ENCODE results near the gene FADD. TPM values are rescaled to one million over a fixed set of nuclear protein-coding genes. Genes with fewer than 3 reads are reported as not detected.
A peak's percentile ranks its signal among the peaks of the same experiment; 100 is the strongest.

FADD gene
- polyA plus RNA-seq, 2 of the 4 experiments (the other 2 are of a cell fraction) = 30.2 to 59.1 TPM

DNA sequence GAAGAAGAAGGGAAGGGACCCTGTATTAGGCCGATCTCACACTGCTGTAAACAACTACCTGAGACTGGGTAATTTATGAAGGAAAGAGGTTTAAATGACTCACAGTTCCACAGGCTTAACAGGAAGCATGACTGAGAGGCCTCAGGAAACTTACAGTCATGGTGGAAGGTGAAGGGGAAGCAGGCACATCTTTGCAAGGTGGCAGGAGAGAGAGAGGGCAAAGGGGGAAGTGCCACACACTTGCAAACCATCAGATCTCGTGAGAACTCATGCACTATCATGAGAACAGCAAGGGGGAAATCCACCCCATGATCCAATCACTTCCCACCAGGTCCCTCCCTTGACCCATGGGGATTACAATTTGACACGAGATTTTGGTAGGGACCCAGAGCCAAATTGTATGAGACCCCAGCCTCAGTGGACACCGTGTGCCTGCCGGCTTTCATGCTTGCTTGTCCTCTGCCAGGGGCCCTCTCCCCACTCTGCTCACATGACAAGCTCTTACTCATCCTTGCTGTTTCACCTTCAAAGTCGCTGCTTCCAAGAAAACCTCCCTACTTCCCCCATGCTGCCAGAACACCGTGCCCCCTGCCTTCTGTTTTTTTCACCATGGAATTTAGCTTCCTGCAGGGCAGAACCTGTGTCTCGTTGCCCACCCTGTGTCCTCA, 44.1 kb downstream of the FADD start:
- Histone ChIP-seq H3K27ac (peak overlapping the region in 1 of 2 experiments; percentile 50; a peak in 3 of 6 replicates), H3K4me2 (peak overlapping the region; percentile 39), H3K9me3 (no peaks in the 10 kb centered on the region), H3K4me3 (no peak overlapping the region), H3K4me1 (peaks cover 28% of the 10 kb centered on the region)
- TF ChIP-seq, protein P1, sequence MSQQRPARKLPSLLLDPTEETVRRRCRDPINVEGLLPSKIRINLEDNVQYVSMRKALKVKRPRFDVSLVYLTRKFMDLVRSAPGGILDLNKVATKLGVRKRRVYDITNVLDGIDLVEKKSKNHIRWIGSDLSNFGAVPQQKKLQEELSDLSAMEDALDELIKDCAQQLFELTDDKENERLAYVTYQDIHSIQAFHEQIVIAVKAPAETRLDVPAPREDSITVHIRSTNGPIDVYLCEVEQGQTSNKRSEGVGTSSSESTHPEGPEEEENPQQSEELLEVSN (IDR thresholded peaks at IDR 0.05; ENCODE audit: borderline replicate concordance, low read depth) = no peak
- TF ChIP-seq, protein P2, sequence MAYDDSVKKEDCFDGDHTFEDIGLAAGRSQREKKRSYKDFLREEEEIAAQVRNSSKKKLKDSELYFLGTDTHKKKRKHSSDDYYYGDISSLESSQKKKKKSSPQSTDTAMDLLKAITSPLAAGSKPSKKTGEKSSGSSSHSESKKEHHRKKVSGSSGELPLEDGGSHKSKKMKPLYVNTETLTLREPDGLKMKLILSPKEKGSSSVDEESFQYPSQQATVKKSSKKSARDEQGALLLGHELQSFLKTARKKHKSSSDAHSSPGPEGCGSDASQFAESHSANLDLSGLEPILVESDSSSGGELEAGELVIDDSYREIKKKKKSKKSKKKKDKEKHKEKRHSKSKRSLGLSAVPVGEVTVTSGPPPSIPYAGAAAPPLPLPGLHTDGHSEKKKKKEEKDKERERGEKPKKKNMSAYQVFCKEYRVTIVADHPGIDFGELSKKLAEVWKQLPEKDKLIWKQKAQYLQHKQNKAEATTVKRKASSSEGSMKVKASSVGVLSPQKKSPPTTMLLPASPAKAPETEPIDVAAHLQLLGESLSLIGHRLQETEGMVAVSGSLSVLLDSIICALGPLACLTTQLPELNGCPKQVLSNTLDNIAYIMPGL (CRISPR knock-in tag; IDR thresholded peaks at IDR 0.05; ENCODE audit: borderline replicate concordance) = no peak
- no peak for TF ChIP-seq MAZ (IDR thresholded peaks at IDR 0.05; ENCODE audit: borderline replicate concordance, low read depth, low read length)
- TF ChIP-seq FOSB (CRISPR knock-in tag; IDR thresholded peaks at IDR 0.05) = no peak
- TF ChIP-seq CBX2 (IDR thresholded peaks at IDR 0.05; ENCODE audit: borderline replicate concordance, low read depth) = no peak
- TF ChIP-seq NFE2L2 (conservative IDR thresholded peaks at IDR 0.05; ENCODE audit: low read length) = no peak
- no peak for TF ChIP-seq RFX5 (IDR thresholded peaks at IDR 0.05)
- TF ChIP-seq HOXA7 (CRISPR knock-in tag; IDR thresholded peaks at IDR 0.05) = no peak
- TF ChIP-seq FOSL2 (IDR thresholded peaks at IDR 0.05) = no peak
- TF ChIP-seq FOSL2 (CRISPR knock-in tag; IDR thresholded peaks at IDR 0.05) = no peak
- TF ChIP-seq RAD21 (conservative IDR thresholded peaks at IDR 0.05 in 1 of 2, IDR thresholded peaks at IDR 0.05 in 1 of 2) = no peak
- TF ChIP-seq, protein P3, sequence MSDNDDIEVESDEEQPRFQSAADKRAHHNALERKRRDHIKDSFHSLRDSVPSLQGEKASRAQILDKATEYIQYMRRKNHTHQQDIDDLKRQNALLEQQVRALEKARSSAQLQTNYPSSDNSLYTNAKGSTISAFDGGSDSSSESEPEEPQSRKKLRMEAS (IDR thresholded peaks at IDR 0.05) = no peak
- TF ChIP-seq ZC3H11A (IDR thresholded peaks at IDR 0.05) = no peak
- no peak for TF ChIP-seq RCOR1 (IDR thresholded peaks at IDR 0.05; ENCODE audit: low read depth, low read length)
- no peak for TF ChIP-seq HOXB5 (CRISPR knock-in tag; IDR thresholded peaks at IDR 0.05)
- no peak for TF ChIP-seq KDM1A (IDR thresholded peaks at IDR 0.05; ENCODE audit: low read depth)
- TF ChIP-seq EHF (CRISPR knock-in tag; IDR thresholded peaks at IDR 0.05) = no peak
- no peak for ATAC-seq
- WGBS (ENCODE audit: missing lambda C conversion rate) = 53% methylated on average over 8 of the region's 8 CpGs
- no peak for FAIRE-seq
- ChIA-PET CTCF (interaction anchor here (1.3 kb wide), 1 partner anchor 34 kb away, joined by 3 read pairs; no protein-coding TSS in a partner anchor), POLR2A (no interaction called here)
- DNase-seq (ENCODE audit: low read depth in 1 of 2, low spot score in 1 of 2) = no peak

DNA sequence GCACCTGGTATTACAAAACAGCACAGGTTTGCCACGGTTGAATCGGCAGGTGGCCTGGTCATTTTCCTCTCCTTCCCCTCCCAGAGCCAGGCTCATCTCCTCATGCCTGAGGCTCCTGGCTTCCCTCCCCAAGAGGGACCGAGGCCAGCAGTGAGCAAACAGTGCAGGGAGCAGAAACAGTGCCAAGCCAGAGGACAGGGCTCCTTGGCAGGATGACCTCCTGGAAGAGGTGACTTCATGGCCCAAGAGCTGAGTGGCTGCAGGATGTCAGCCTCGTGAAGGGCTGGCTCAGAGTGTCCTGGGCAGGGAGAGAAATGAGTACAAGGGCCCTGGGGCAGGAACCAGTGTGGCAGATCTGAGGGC, 44.6 kb downstream of the FADD start:
- ATAC-seq (no peak), DNase-seq (ENCODE audit: low read depth in 1 of 2, low spot score in 1 of 2) (no peak), FAIRE-seq (no peak)
- peak overlapping the region; percentile 39 for H3K4me2 ChIP-seq
- no peak overlapping the region for H3K4me3 ChIP-seq
- POLR2A ChIA-PET = no interaction called here
- peak overlapping the region in 1 of 2 experiments; percentile 50; a peak in 3 of 6 replicates for H3K27ac ChIP-seq
- CTCF ChIA-PET = interaction anchor here (1.3 to 1.6 kb wide), 2 partner anchors 13 to 35 kb away, joined by 3 to 5 read pairs; no protein-coding TSS in a partner anchor
- WGBS (ENCODE audit: missing lambda C conversion rate) = 57% methylated on average over 3 of the region's 4 CpGs
- peaks cover 28% of the 10 kb centered on the region for H3K4me1 ChIP-seq
- TF ChIP-seq MYC (IDR thresholded peaks at IDR 0.05; ENCODE audit: borderline replicate concordance, low read length) (no peak), KDM1A (IDR thresholded peaks at IDR 0.05; ENCODE audit: low read depth) (no peak), HEYL (CRISPR knock-in tag; IDR thresholded peaks at IDR 0.05) (no peak), RCOR1 (IDR thresholded peaks at IDR 0.05; ENCODE audit: low read depth, low read length) (no peak), HOXA7 (CRISPR knock-in tag; IDR thresholded peaks at IDR 0.05) (no peak), ZNF302 (CRISPR knock-in tag; IDR thresholded peaks at IDR 0.05) (no peak), EP300 (IDR thresholded peaks at IDR 0.05) (no peak), JUN (IDR thresholded peaks at IDR 0.05) (no peak), RAD21 (conservative IDR thresholded peaks at IDR 0.05 in 1 of 2, IDR thresholded peaks at IDR 0.05 in 1 of 2) (no peak), HDAC2 (IDR thresholded peaks at IDR 0.05) (no peak), HOXB13 (CRISPR knock-in tag; IDR thresholded peaks at IDR 0.05; ENCODE audit: low read depth) (no peak)
- TF ChIP-seq, protein P4, sequence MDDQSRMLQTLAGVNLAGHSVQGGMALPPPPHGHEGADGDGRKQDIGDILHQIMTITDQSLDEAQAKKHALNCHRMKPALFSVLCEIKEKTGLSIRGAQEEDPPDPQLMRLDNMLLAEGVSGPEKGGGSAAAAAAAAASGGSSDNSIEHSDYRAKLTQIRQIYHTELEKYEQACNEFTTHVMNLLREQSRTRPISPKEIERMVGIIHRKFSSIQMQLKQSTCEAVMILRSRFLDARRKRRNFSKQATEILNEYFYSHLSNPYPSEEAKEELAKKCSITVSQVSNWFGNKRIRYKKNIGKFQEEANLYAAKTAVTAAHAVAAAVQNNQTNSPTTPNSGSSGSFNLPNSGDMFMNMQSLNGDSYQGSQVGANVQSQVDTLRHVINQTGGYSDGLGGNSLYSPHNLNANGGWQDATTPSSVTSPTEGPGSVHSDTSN (IDR thresholded peaks at IDR 0.05) = no peak
- TF ChIP-seq, protein P3 (IDR thresholded peaks at IDR 0.05) = no peak
- TF ChIP-seq, protein P5, sequence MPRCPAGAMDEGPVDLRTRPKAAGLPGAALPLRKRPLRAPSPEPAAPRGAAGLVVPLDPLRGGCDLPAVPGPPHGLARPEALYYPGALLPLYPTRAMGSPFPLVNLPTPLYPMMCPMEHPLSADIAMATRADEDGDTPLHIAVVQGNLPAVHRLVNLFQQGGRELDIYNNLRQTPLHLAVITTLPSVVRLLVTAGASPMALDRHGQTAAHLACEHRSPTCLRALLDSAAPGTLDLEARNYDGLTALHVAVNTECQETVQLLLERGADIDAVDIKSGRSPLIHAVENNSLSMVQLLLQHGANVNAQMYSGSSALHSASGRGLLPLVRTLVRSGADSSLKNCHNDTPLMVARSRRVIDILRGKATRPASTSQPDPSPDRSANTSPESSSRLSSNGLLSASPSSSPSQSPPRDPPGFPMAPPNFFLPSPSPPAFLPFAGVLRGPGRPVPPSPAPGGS (IDR thresholded peaks at IDR 0.05) = no peak
- no peaks in the 10 kb centered on the region for H3K9me3 ChIP-seq

All from A549 (cell line).